A673 (cell line): Measurements from ENCODE around the gene CAPZB. TPM values are rescaled to one million over a fixed set of nuclear protein-coding genes. Genes with fewer than 3 reads are reported as not detected.

Experiments
- BruUV-seq: library from RNA; stranded (reverse); fragments of 400-500 nt; replicated peaks from 2 replicates; lab custom pipeline; 2021; lab: Mats Ljungman, UMichigan
- CTCF ChIA-PET: fragments of 300-600 bp; sonication (Branson Sonifier 250); formaldehyde crosslinking; loops from one replicate; lab custom pipeline; 2022; ENCODE audit warnings: antibody characterized with exemption; lab: Charles Lee
- POLR2A ChIA-PET: fragments of 300-600 bp; sonication (Branson Sonifier 250); formaldehyde crosslinking; loops from one replicate; lab custom pipeline; 2022; ENCODE audit warnings: antibody characterized with exemption; ENCODE audit not compliant: low non-redundant PET; lab: Charles Lee
- DNase-seq: peaks from one replicate; pipeline ENCODE4 v3.0.0-alpha.2; 2015; ENCODE audit warnings: low spot score
- H3K27ac ChIP-seq: fragments of 200-600 bp; sonication (generic); 2 replicates; pipeline ENCODE4 v1.5.1; 2016; ENCODE audit warnings: mixed run types, low read depth, mild to moderate bottlenecking, mixed read lengths, antibody characterized with exemption, low read length; ENCODE audit not compliant: poor library complexity, severe bottlenecking
- H3K27me3 ChIP-seq: fragments of 200-600 bp; sonication (generic); replicated peaks from 2 replicates; pipeline ENCODE4 v1.6.1; 2017; ENCODE audit warnings: mixed run types, low read depth, mild to moderate bottlenecking, mixed read lengths, antibody characterized with exemption, low read length; ENCODE audit not compliant: insufficient read depth, poor library complexity
- H3K36me3 ChIP-seq: fragments of 200-600 bp; sonication (generic); 2 replicates; pipeline ENCODE4 v1.6.1; 2016; ENCODE audit warnings: mixed run types, mild to moderate bottlenecking, mixed read lengths, antibody characterized with exemption, low read length; ENCODE audit not compliant: insufficient read depth, poor library complexity, severe bottlenecking
- H3K4me1 ChIP-seq: fragments of 200-600 bp; sonication (generic); 2 replicates; pipeline ENCODE4 v1.6.1; 2017; ENCODE audit warnings: mixed run types, mild to moderate bottlenecking, mixed read lengths, antibody characterized with exemption, low read length; ENCODE audit not compliant: insufficient read depth, poor library complexity, severe bottlenecking
- H3K4me3 ChIP-seq: fragments of 200-600 bp; sonication (generic); 2 replicates; pipeline ENCODE4 v1.5.1; 2016; ENCODE audit warnings: low read depth, mixed run types, mild to moderate bottlenecking, mixed read lengths, low read length; ENCODE audit not compliant: poor library complexity, severe bottlenecking
- H3K9me3 ChIP-seq: fragments of 200-600 bp; sonication (generic); 2 replicates; pipeline ENCODE4 v1.6.1; 2016; ENCODE audit warnings: mixed run types, low read depth, mild to moderate bottlenecking, mixed read lengths, antibody characterized with exemption, low read length; ENCODE audit not compliant: poor library complexity, severe bottlenecking
- CTCF ChIP-seq: fragments of 300-800, 200-600 bp; sonication (generic); conservative IDR thresholded peaks from 2 replicates; pipeline ENCODE4 v1.5.1; 2017; ENCODE audit warnings: low read depth, mild to moderate bottlenecking, antibody characterized with exemption, low read length, moderate library complexity, mixed read lengths
- EZH2 ChIP-seq: fragments of 200-600 bp; sonication (generic); IDR thresholded peaks from 2 replicates; pipeline ENCODE4 v1.6.1; 2017; ENCODE audit warnings: borderline replicate concordance, low read depth, mild to moderate bottlenecking, mixed read lengths, antibody characterized with exemption, low read length; ENCODE audit not compliant: poor library complexity, severe bottlenecking
- intact Hi-C: fragments of 100-400 bp; cut with micrococcal nuclease; formaldehyde crosslinking; loops from one replicate; pipeline ENCODE4 v1.10.0; 2022; ENCODE audit not compliant: unreplicated experiment
- total RNA-seq: library from RNA; stranded (reverse); gene quantifications from 2 replicates; pipeline ENCODE4 v1.2.3, GENCODE V29; 2021

Gene CAPZB
- total RNA-seq, 1 experiment from 2014 or later, result 214 TPM

GRCh38 chr1:19479351-19480120, 5.8 kb downstream of the CAPZB start:
- no peak overlapping the region for H3K27ac ChIP-seq
- no peaks in the 10 kb centered on the region for H3K9me3 ChIP-seq
- DNase-seq, result no peak
- BruUV-seq, result no TSS peak
- ChIA-PET POLR2A (interaction anchor here (0.5 kb wide), 1 partner anchor 263 kb away, joined by 19 read pairs; no protein-coding TSS in a partner anchor), CTCF (interaction anchor here (0.6 kb wide), 1 partner anchor 9 kb away, joined by 3 read pairs; no protein-coding TSS in a partner anchor)
- peaks cover 8% of the 10 kb centered on the region for H3K36me3 ChIP-seq
- TF ChIP-seq EZH2 (no peak), CTCF (no peak)
- no peak overlapping the region for H3K4me3 ChIP-seq
- H3K27me3 ChIP-seq, result no peaks in the 10 kb centered on the region
- intact Hi-C loops, result no loop called here
- peaks cover 14% of the 10 kb centered on the region for H3K4me1 ChIP-seq

DNA sequence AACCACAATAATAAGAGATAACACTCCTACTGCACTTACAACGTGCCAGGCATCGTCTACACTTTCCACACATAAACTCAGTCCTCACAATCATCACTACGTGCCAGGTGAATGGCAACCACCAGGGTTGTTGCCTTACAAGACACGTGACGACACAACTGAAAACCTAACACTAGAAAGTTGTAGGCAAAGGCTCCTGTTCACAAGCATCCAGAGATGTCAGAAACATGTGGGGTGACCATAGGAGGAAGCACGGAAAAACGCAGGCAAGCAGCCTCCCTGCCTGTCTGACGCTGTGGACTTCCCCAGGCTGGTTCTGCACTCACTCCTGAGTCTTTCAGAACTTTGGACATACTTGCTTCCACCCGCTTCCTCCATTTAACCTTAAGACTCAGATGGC, 7.0 kb downstream of the CAPZB start:
- intact Hi-C loops, result no loop called here
- peak overlapping the region; percentile 8 for H3K27ac ChIP-seq
- no peaks in the 10 kb centered on the region for H3K27me3 ChIP-seq
- H3K36me3 ChIP-seq, result peaks cover 8% of the 10 kb centered on the region
- H3K9me3 ChIP-seq, result no peaks in the 10 kb centered on the region
- no peak overlapping the region for H3K4me3 ChIP-seq
- no peak for DNase-seq
- no TSS peak for BruUV-seq
- TF ChIP-seq CTCF (no peak), EZH2 (no peak)
- POLR2A ChIA-PET, result no interaction called here
- H3K4me1 ChIP-seq, result peaks cover 2% of the 10 kb centered on the region
- CTCF ChIA-PET, result no interaction called here

DNA sequence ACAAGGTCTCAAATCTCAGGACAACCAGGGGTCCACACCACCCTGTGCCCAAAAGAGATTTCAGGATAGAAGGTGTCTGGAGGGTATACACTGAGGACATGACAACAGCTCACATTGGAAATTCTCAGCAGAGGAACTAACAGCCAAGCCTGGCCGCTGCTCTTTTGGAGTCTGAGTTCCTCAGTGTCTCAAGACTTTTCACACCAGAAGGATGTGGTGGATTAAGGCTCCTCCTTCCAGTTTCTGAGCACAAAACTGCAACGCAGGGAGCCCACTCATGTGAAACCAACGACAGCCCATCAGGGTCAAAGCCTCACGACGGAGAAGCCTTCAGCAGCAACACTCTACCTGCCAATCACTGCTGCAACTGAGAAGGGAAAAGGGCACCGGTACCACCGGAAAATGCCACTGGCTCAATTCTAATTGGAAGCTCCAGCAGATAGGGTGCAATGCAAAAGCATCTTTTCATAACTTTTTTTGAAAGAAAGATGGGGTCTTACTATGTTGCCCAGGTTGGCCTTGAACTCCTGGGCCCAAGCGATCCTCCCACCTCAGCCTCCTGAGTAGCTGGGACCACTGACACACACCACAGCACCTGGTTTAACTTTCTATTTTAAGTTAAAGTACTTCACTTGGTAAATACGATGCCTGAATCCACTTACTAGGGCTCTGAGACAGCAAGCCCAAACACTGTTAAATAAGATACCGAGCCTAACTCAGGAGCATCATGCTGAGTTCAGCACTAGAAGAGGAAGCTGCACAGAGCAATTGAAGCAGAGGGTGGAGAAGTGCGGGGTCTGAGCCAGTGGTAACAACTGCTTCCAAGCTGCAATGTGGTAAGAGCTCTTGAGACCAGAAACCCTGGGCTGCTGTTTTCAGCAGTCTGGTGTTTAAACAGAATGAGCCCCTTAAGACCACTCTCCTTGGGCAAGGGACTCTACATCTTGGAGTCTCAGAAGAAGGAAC, 7.8 kb downstream of the CAPZB start:
- TF ChIP-seq CTCF (no peak), EZH2 (no peak)
- BruUV-seq, result no TSS peak
- Histone ChIP-seq H3K36me3 (peaks cover 3% of the 10 kb centered on the region), H3K27ac (peak overlapping the region; percentile 8), H3K9me3 (no peaks in the 10 kb centered on the region), H3K4me1 (no peaks in the 10 kb centered on the region), H3K4me3 (no peak overlapping the region), H3K27me3 (no peaks in the 10 kb centered on the region)
- ChIA-PET CTCF (no interaction called here), POLR2A (no interaction called here)
- intact Hi-C loops, result no loop called here
- DNase-seq, result no peak
